Body of pancreas (tissue), 4 donors: ENCODE results near the gene CX3CR1.

Experiments used
- POLR2A ChIP-seq, 3 donors: fragments of 450-650 bp; IDR thresholded peaks; one replicate each; pipeline ENCODE4 v1.6.1; 2016; ENCODE audit warnings: antibody characterized with exemption in 3 of 3, mild to moderate bottlenecking in 2 of 3
- TF ChIP-seq, protein P1 (sequence below), 7 experiments: fragments of 450-650 bp in 4 of 7; fragments of 200-600 bp in 3 of 7; sonication (generic) in 3 of 7; IDR thresholded peaks; one replicate each; pipeline ENCODE4 v1.5.1; 2016 to 2019; ENCODE audit warnings: antibody characterized with exemption in 7 of 7

DNA sequence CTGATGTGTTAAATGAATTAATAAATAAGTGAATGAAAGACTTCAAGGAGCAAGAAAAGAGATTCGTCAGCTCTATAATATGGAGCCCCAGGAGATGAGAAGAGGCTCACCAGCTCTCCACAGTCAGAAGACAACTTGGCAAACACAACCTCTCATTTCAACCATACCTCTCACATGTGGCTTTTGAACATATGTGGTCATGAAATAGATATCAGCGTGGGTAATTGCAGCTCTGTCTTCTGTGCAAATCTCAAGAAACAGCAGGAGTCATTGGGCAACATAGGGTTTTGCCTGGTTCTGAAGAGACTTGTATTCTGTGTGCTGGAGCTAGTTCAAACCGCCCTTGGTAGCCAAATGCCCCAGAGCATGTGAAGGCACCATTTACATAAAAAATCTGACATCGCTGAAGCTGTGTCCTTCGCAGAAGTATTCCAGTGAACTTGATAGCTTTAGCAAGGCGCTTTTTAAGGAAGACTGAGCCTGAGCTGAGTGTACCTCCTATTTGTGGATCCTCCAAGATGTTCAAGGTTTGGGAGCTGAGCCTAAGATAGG is 8.4 kb downstream of the CX3CR1 start:
- TF ChIP-seq, protein P1, sequence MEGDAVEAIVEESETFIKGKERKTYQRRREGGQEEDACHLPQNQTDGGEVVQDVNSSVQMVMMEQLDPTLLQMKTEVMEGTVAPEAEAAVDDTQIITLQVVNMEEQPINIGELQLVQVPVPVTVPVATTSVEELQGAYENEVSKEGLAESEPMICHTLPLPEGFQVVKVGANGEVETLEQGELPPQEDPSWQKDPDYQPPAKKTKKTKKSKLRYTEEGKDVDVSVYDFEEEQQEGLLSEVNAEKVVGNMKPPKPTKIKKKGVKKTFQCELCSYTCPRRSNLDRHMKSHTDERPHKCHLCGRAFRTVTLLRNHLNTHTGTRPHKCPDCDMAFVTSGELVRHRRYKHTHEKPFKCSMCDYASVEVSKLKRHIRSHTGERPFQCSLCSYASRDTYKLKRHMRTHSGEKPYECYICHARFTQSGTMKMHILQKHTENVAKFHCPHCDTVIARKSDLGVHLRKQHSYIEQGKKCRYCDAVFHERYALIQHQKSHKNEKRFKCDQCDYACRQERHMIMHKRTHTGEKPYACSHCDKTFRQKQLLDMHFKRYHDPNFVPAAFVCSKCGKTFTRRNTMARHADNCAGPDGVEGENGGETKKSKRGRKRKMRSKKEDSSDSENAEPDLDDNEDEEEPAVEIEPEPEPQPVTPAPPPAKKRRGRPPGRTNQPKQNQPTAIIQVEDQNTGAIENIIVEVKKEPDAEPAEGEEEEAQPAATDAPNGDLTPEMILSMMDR (IDR thresholded peaks at IDR 0.05), result no peak
- TF ChIP-seq POLR2A (IDR thresholded peaks at IDR 0.05), result no peak
